HG03442 (cell line): ENCODE data around the gene TRIM61.
"Not testable (repeated sequence)": the region's sequence is repeated elsewhere in the genome, so short reads cannot be mapped to it uniquely, and the experiment has no call there.

ENCODE experiments used
- ATAC-seq: cut with Tn5 transposase; IDR thresholded peaks from one replicate; pipeline ENCODE4 v1.9.1; 2021; ENCODE audit warnings: mild to moderate bottlenecking, moderate library complexity; ENCODE audit not compliant: unreplicated experiment

TRIM61 gene

GRCh38 chr4:164959421-164959820 lies 18.0 kb downstream of the TRIM61 start:
- ATAC-seq: not testable (repeated sequence)

- peak; percentile 100 for ATAC-seq
These were observed 20.5 kb downstream of the TRIM61 start for GRCh38 chr4:164956766-164957643.

- ATAC-seq: no peak
These were observed 22.2 kb downstream of the TRIM61 start for GRCh38 chr4:164955107-164955805.

GRCh38 chr4:164952551-164952950 lies 24.9 kb downstream of the TRIM61 start:
- ATAC-seq: no peak

- ATAC-seq: no peak
These were observed 27.9 kb downstream of the TRIM61 start for GRCh38 chr4:164949448-164950143.

GRCh38 chr4:164948975-164949374 lies 28.5 kb downstream of the TRIM61 start:
- ATAC-seq: no peak

GRCh38 chr4:164948006-164948405 lies 29.5 kb downstream of the TRIM61 start:
- ATAC-seq: not testable (repeated sequence)

GRCh38 chr4:164946810-164947209 lies 30.6 kb downstream of the TRIM61 start:
- no peak for ATAC-seq

- no peak for ATAC-seq
These were observed 32.3 kb downstream of the TRIM61 start for GRCh38 chr4:164945146-164945545.

GRCh38 chr4:164943192-164943591 lies 34.3 kb downstream of the TRIM61 start:
- ATAC-seq: no peak

GRCh38 chr4:164937576-164938270 lies 39.7 kb downstream of the TRIM61 start:
- peak; percentile 41 for ATAC-seq

GRCh38 chr4:164935865-164936606 lies 41.4 kb downstream of the TRIM61 start:
- ATAC-seq: peak; percentile 50

GRCh38 chr4:164935363-164935762 lies 42.1 kb downstream of the TRIM61 start:
- peak; percentile 51 for ATAC-seq

GRCh38 chr4:164933244-164933643 lies 44.2 kb downstream of the TRIM61 start:
- ATAC-seq: no peak

- ATAC-seq: no peak
These were observed 45.7 kb downstream of the TRIM61 start for GRCh38 chr4:164931551-164932324.

GRCh38 chr4:164930647-164931046 lies 46.8 kb downstream of the TRIM61 start:
- ATAC-seq: no peak

GRCh38 chr4:164927101-164927500 lies 50.4 kb downstream of the TRIM61 start:
- not testable (repeated sequence) for ATAC-seq

- ATAC-seq: no peak
These were observed 51.2 kb downstream of the TRIM61 start for GRCh38 chr4:164926301-164926700.

GRCh38 chr4:164924670-164925238 lies 52.7 kb downstream of the TRIM61 start:
- peak; percentile 54 for ATAC-seq
